SW480 (cell line): ENCODE results near the gene CENPN.
A peak's percentile ranks its signal among the peaks of the same experiment; 100 is the strongest.

Experiments used
- DNase-seq: peaks from one replicate; pipeline ENCODE4 v3.0.0-alpha.2; 2016; ENCODE audit warnings: low spot score

CENPN gene

GRCh38 chr16:80991792-80992430 lies 15.1 kb upstream of the CENPN start:
- DNase-seq, result no peak

GRCh38 chr16:80992676-80993293 lies 14.2 kb upstream of the CENPN start:
- no peak for DNase-seq

GRCh38 chr16:80993307-80993706 lies 13.7 kb upstream of the CENPN start:
- no peak for DNase-seq

- DNase-seq, result no peak
Measured at GRCh38 chr16:80993834-80994233, 13.2 kb upstream of the CENPN start.

GRCh38 chr16:80994451-80994850 lies 12.6 kb upstream of the CENPN start:
- peak; percentile 42 for DNase-seq

GRCh38 chr16:80996688-80997138 lies 10.3 kb upstream of the CENPN start:
- DNase-seq, result no peak

GRCh38 chr16:80997139-80997798 lies 9.7 kb upstream of the CENPN start:
- DNase-seq, result peak; percentile 32

- DNase-seq, result no peak
Measured at GRCh38 chr16:80997964-80998620, 8.9 kb upstream of the CENPN start.

- DNase-seq, result no peak
Measured at GRCh38 chr16:81000873-81001272, 6.1 kb upstream of the CENPN start.

GRCh38 chr16:81001330-81001729 lies 5.7 kb upstream of the CENPN start:
- no peak for DNase-seq

- DNase-seq, result no peak
Measured at GRCh38 chr16:81003064-81003463, 4.0 kb upstream of the CENPN start.

GRCh38 chr16:81003610-81004460 lies 3.2 kb upstream of the CENPN start:
- DNase-seq, result no peak

- DNase-seq, result peak; percentile 69
Measured at GRCh38 chr16:81004646-81005353, 2.2 kb upstream of the CENPN start.

GRCh38 chr16:81005610-81006161 lies 1.3 kb upstream of the CENPN start:
- no peak for DNase-seq

GRCh38 chr16:81006211-81006812 lies 702 bp upstream of the CENPN start:
- DNase-seq, result peak; percentile 67

GRCh38 chr16:81008505-81008789 lies 1.4 kb downstream of the CENPN start:
- no peak for DNase-seq

GRCh38 chr16:81012974-81013373 lies 6.0 kb downstream of the CENPN start:
- no peak for DNase-seq

GRCh38 chr16:81014672-81015071 lies 7.7 kb downstream of the CENPN start:
- no peak for DNase-seq

GRCh38 chr16:81018496-81018895 lies 11.5 kb downstream of the CENPN start:
- no peak for DNase-seq

GRCh38 chr16:81026429-81026828 lies 19.4 kb downstream of the CENPN start:
- no peak for DNase-seq
